Choroid plexus epithelial cell (primary cell): ENCODE data around the gene USP35.
A peak's percentile ranks its signal among the peaks of the same experiment; 100 is the strongest.

Source experiments
- DNase-seq: peaks from one replicate; pipeline ENCODE4 v3.0.0-alpha.2; 2010; ENCODE audit warnings: low read depth
- H3K4me3 ChIP-seq: 2 replicates; pipeline ENCODE4 v1.5.1; 2011; ENCODE audit warnings: low read depth, mild to moderate bottlenecking, control low read depth, low read length, moderate library complexity
- TF ChIP-seq, protein P1 (sequence below): conservative IDR thresholded peaks from 2 replicates; pipeline ENCODE4 v1.5.1; 2011; ENCODE audit warnings: low read depth, mild to moderate bottlenecking, control low read depth, inconsistent platforms, low read length, moderate library complexity

The USP35 gene

DNA sequence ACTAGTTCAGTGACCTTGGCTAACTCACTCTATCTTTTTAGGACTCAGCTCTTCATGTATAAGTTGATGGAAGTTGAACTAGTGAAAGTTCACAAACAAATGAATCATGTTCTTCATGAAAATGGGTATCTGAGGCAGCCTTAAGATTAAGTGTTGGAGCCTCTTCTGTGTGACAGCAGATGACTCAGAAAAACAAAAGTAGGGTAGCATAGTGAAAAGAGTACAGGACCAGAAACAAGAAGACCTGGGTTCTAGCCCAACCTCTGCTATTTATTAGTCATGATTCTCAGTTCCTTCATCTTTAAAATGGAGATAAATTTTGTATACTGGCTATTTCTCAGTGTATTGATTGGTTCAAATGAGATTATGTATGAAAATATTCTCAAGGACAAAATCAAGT lies 60.2 kb downstream of the USP35 start:
- no peak overlapping the region for H3K4me3 ChIP-seq
- no peak for DNase-seq
- TF ChIP-seq, protein P1, sequence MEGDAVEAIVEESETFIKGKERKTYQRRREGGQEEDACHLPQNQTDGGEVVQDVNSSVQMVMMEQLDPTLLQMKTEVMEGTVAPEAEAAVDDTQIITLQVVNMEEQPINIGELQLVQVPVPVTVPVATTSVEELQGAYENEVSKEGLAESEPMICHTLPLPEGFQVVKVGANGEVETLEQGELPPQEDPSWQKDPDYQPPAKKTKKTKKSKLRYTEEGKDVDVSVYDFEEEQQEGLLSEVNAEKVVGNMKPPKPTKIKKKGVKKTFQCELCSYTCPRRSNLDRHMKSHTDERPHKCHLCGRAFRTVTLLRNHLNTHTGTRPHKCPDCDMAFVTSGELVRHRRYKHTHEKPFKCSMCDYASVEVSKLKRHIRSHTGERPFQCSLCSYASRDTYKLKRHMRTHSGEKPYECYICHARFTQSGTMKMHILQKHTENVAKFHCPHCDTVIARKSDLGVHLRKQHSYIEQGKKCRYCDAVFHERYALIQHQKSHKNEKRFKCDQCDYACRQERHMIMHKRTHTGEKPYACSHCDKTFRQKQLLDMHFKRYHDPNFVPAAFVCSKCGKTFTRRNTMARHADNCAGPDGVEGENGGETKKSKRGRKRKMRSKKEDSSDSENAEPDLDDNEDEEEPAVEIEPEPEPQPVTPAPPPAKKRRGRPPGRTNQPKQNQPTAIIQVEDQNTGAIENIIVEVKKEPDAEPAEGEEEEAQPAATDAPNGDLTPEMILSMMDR: no peak

DNA sequence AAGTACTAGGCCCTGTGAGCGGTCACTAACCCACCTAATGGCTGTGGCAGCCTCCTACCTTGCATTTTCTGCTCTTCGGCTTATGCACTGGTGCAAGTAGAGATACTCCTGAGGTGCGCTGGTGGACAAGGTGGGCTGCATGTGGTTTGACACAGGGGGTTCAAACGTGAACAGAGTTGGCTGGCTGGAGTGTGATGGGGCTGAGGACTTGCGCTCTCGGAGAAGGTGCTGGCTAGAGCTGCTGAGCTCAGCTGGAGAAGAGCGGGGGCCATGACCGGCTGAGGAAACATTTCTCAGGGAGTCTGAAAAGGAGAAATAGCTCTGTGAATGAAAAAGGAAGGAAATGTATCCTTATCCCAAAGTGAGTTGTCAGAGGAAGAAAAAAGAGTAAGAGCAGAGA lies 61.4 kb downstream of the USP35 start:
- TF ChIP-seq, protein P1: no peak
- no peak overlapping the region for H3K4me3 ChIP-seq
- no peak for DNase-seq

DNA sequence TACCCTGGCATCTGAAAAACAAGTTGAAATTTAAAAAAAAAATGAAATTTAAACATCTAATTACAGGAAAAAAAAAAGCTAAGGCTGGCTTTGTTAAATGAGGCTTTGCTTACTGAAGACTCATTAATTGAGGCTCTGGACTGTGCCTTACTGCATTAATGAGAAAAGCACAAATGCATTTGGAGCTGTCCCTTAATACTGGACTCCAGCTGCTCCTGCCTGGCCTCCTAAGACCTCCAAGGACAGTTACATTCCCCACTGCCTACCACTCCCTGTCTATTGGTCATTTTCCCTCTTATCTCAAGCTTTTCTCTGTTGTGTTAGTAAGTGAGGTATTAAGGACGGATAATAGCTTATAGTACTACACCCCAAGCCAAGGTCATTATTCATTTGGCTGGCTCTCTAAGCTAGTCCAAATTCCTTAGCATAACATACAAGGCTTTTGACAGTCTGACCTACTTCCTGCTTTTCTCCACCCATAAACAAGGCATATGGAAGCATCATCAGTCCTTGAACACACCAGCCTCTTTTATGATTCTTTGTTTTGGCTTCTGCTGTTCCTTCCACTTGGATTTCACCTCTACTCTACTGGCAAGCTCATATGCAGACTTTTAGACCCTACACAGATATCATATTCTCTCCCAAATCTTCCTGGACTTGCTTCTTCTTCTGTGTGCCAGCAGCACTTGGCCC lies 62.5 kb downstream of the USP35 start:
- no peak overlapping the region for H3K4me3 ChIP-seq
- TF ChIP-seq, protein P1: no peak
- DNase-seq: peak; percentile 54

DNA sequence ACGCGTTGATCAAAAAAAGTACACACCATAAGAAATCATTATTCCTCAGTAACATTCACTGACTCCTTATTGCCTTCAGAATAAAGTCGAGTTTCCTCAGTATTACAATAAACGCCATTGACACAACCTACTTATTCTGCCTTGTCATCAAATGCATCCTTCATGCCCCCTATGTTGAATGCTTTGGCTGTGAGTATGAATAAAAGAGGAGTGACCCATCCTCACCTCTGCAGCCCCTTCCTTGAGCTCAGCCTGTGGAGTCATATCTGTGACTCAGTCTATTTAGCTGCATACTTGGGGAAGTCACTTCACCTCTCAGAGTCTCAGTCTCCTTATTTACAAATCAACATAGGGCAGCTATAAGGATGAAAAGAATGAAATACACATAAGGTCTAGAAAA lies 65.1 kb downstream of the USP35 start:
- peak; percentile 18 for DNase-seq
- TF ChIP-seq, protein P1: no peak
- H3K4me3 ChIP-seq: no peak overlapping the region

DNA sequence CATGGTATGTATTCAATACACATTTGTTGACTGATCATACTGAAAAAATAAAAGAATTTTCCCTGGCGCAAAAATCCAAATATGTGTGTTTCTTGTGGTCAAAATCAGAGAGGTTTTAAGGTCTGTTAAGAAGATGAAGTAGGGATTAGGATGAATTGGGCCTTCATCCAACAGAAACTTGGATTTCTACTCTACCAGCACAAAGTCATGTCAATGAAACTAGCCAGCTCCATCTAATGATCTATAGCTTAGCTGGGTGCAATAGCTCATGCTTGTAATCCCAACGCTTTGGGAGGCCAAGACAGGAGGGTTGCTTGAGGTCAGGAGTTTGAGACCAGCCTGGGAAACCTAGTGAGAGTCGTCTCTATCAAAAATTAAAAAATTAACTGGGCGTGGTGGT lies 65.5 kb downstream of the USP35 start:
- DNase-seq: no peak
- H3K4me3 ChIP-seq: no peak overlapping the region
- TF ChIP-seq, protein P1: no peak

DNA sequence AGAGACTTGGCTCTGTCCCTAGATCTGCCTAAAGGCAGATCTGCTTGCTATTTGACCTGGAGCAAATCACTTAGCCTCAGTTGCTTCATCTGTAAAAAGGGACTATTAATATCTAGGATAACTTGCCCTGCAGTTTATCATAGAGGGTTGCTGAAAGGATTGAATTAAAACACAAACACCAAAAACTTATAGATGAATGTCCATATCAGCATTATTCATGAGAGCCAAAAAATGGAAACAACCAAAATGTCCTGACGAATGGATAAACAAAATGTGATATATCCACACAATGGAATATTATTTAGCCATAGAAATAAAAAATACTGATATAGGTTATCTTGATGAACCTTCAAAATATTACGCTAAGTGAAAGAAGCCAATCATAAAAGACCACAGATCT lies 67.2 kb downstream of the USP35 start:
- TF ChIP-seq, protein P1: no peak
- DNase-seq: no peak

DNA sequence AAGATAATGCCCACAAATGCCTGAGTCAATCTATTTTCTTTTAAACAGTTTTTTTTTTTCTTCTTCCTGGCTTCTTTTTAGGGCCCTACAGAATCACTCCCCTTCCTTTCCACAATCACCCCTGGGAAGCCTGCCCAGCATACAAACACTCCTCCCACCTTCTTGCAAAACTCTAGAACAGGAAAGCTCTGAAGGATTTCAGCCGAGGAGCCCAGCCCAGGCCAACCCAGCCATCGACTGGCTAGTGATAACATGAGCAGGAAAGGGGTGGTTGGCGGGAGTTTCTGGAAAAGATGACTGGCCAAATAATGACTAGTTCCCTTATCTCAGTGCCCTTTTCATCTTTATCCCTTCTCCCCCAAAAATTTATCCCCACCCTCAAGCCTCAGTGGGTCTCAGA lies 68.2 kb downstream of the USP35 start:
- TF ChIP-seq, protein P1: no peak
- peak; percentile 88 for DNase-seq
- H3K4me3 ChIP-seq: no peak overlapping the region

More for the DNA sequence above, 67.2 kb downstream of the USP35 start:
- no peak overlapping the region for H3K4me3 ChIP-seq
